Inflammatory macrophage treated with lipopolysaccharide for 4 hours (primary cell): Measurements from ENCODE around the gene BICC1.

Source experiments
- DNase-seq: peaks from one replicate; pipeline ENCODE4 v3.0.0-alpha.2; 2020

BICC1 gene

GRCh38 chr10:58512491-58513187 is at the start of gene BICC1:
Gene BICC1, plus strand, starts transcription at chr10:58512872. Its CDS starts 272 bp downstream, at chr10:58513144.
- DNase-seq, result no peak

GRCh38 chr10:58464956-58465355 is 47.7 kb upstream of the BICC1 start:
- DNase-seq, result no peak

- peak; percentile 11 for DNase-seq
These were observed 47.0 kb upstream of the BICC1 start for GRCh38 chr10:58465629-58466028.

- DNase-seq, result no peak
These were observed 44.6 kb upstream of the BICC1 start for GRCh38 chr10:58467931-58468635.

- DNase-seq, result no peak
These were observed 38.7 kb upstream of the BICC1 start for GRCh38 chr10:58473976-58474375.

GRCh38 chr10:58475322-58476277 is 37.1 kb upstream of the BICC1 start:
- DNase-seq, result no peak

GRCh38 chr10:58477122-58477521 is 35.5 kb upstream of the BICC1 start:
- no peak for DNase-seq

- no peak for DNase-seq
These were observed 34.8 kb upstream of the BICC1 start for GRCh38 chr10:58477902-58478301.

- no peak for DNase-seq
These were observed 33.6 kb upstream of the BICC1 start for GRCh38 chr10:58479045-58479444.

GRCh38 chr10:58480321-58480720 is 32.4 kb upstream of the BICC1 start:
- DNase-seq, result no peak

GRCh38 chr10:58481569-58482109 is 31.0 kb upstream of the BICC1 start:
- no peak for DNase-seq

GRCh38 chr10:58486821-58487220 is 25.9 kb upstream of the BICC1 start:
- no peak for DNase-seq

GRCh38 chr10:58488921-58489320 is 23.8 kb upstream of the BICC1 start:
- DNase-seq, result no peak

- no peak for DNase-seq
These were observed 9.7 kb upstream of the BICC1 start for GRCh38 chr10:58502956-58503355.

GRCh38 chr10:58508316-58508715 is 4.4 kb upstream of the BICC1 start:
- DNase-seq, result no peak

- DNase-seq, result no peak
These were observed 744 bp upstream of the BICC1 start for GRCh38 chr10:58511765-58512490.

- DNase-seq, result peak; percentile 49
These were observed 777 bp downstream of the BICC1 start for GRCh38 chr10:58513188-58514110.

GRCh38 chr10:58514111-58514770 is 1.6 kb downstream of the BICC1 start:
- no peak for DNase-seq

- DNase-seq, result no peak
These were observed 2.7 kb downstream of the BICC1 start for GRCh38 chr10:58515291-58515941.

- no peak for DNase-seq
These were observed 3.4 kb downstream of the BICC1 start for GRCh38 chr10:58516119-58516518.
